ENCODE results near the gene USP50. TPM values are rescaled to one million over a fixed set of nuclear protein-coding genes. Genes with fewer than 3 reads are reported as not detected.
"Not testable (repeated sequence)": the region's sequence is repeated elsewhere in the genome, so short reads cannot be mapped to it uniquely, and the experiment has no call there.

The USP50 gene
- total and polyA plus RNA-seq, 8 donors, result 0.32 to 0.35 TPM; not detected in 6

GRCh38 chr15:50576166-50576565 lies 29.7 kb upstream of the USP50 start:
- 93 to 97% methylated on average over 1 of the region's 1 CpG for WGBS, 2 donors
- Histone ChIP-seq H3K27me3 (no peaks in the 10 kb centered on the region), H3K9me3 (no peaks in the 10 kb centered on the region), H3K4me3 (no peak overlapping the region), H3K4me1 (no peaks in the 10 kb centered on the region), H3K27ac (no peak overlapping the region), H3K36me3 (peaks cover 0 to 45% (median 0%) of the 10 kb centered on the region in 3 donors)
- no peak for FAIRE-seq
- no peak for ATAC-seq
- intact Hi-C loops (cut with DNase I), result no loop called here
- no peak for DNase-seq
- no peak for TF ChIP-seq CTCF (IDR thresholded peaks at IDR 0.05)

- H3K27me3 ChIP-seq; intact Hi-C loops (cut with DNase I); H3K9me3 ChIP-seq; FAIRE-seq; ATAC-seq; H3K4me3 ChIP-seq; DNase-seq; H3K27ac ChIP-seq; H3K4me1 ChIP-seq: not testable (repeated sequence)
- 95 to 98% methylated on average over 5 of the region's 5 CpGs for WGBS, 2 donors
- peaks cover 0 to 62% (median 5%) of the 10 kb centered on the region in 3 donors for H3K36me3 ChIP-seq
Observed at GRCh38 chr15:50573842-50574241, 27.4 kb upstream of the USP50 start.

GRCh38 chr15:50563756-50564155 lies 17.3 kb upstream of the USP50 start:
- FAIRE-seq, result no peak
- no peak overlapping the region for H3K27ac ChIP-seq
- no peaks in the 10 kb centered on the region for H3K9me3 ChIP-seq
- H3K4me3 ChIP-seq, result no peak overlapping the region
- peaks cover 0 to 7% (median 0%) of the 10 kb centered on the region in 3 donors for H3K4me1 ChIP-seq
- WGBS, 2 donors, result 97 to 99% methylated on average over 4 of the region's 4 CpGs
- intact Hi-C loops (cut with DNase I), result no loop called here
- ATAC-seq, result no peak
- H3K36me3 ChIP-seq, result peaks cover 0 to 17% (median 0%) of the 10 kb centered on the region in 3 donors
- no peak for TF ChIP-seq CTCF (IDR thresholded peaks at IDR 0.05)
- no peak for DNase-seq
- H3K27me3 ChIP-seq, result no peaks in the 10 kb centered on the region

- H3K27me3 ChIP-seq, result no peaks in the 10 kb centered on the region
- H3K4me1 ChIP-seq, result peaks cover 0 to 7% (median 0%) of the 10 kb centered on the region in 3 donors
- DNase-seq, result no peak
- no peak overlapping the region for H3K4me3 ChIP-seq
- 86 to 87% methylated on average over 4 of the region's 4 CpGs for WGBS, 2 donors
- intact Hi-C loops (cut with DNase I), result no loop called here
- no peak for TF ChIP-seq CTCF (IDR thresholded peaks at IDR 0.05)
- H3K9me3 ChIP-seq, result no peaks in the 10 kb centered on the region
- FAIRE-seq, result no peak
- peaks cover 0 to 10% (median 0%) of the 10 kb centered on the region in 3 donors for H3K36me3 ChIP-seq
- no peak overlapping the region for H3K27ac ChIP-seq
- ATAC-seq, result no peak
Observed at GRCh38 chr15:50562735-50563640, 16.5 kb upstream of the USP50 start.

- 96 to 98% methylated on average over 2 of the region's 2 CpGs for WGBS, 2 donors
- FAIRE-seq, result no peak
- ATAC-seq, result no peak
Observed at GRCh38 chr15:50558012-50558411, 11.5 kb upstream of the USP50 start.

More at GRCh38 chr15:50558012-50558411, 11.5 kb upstream of the USP50 start:
- H3K4me3 ChIP-seq, result no peak overlapping the region
- no peak for DNase-seq
- H3K27me3 ChIP-seq, result no peaks in the 10 kb centered on the region
- H3K36me3 ChIP-seq, result peaks cover 0 to 10% (median 0%) of the 10 kb centered on the region in 3 donors
- H3K4me1 ChIP-seq, result peaks cover 0 to 7% (median 0%) of the 10 kb centered on the region in 3 donors
- no peak for TF ChIP-seq CTCF (IDR thresholded peaks at IDR 0.05)
- no peaks in the 10 kb centered on the region for H3K9me3 ChIP-seq
- H3K27ac ChIP-seq, result no peak overlapping the region
- intact Hi-C loops (cut with DNase I), result no loop called here

Data from pancreas (tissue), 10 donors.